ENCODE measurements around the gene TRMT11. TPM values are rescaled to one million over a fixed set of nuclear protein-coding genes. Genes with fewer than 3 reads are reported as not detected.

Gene TRMT11
- total RNA-seq, 1 experiment from 2014 or later: 24.2 TPM

- no peak for TF ChIP-seq CTCF (conservative IDR thresholded peaks at IDR 0.05)
- no peak for TF ChIP-seq EZH2 (IDR thresholded peaks at IDR 0.05; ENCODE audit: low read depth)
Observed at GRCh38 chr6:126066053-126067048, 80.0 kb downstream of the TRMT11 start.

GRCh38 chr6:126067073-126067472 is 80.7 kb downstream of the TRMT11 start:
- Histone ChIP-seq H3K4me2 (no peak overlapping the region), H3K27ac (no peak overlapping the region), H4K20me1 (ENCODE audit: insufficient read depth) (no peaks in the 10 kb centered on the region), H3K4me3 (no peak overlapping the region), H3F3A (ENCODE audit: insufficient read depth, low read depth) (peaks cover 4% of the 10 kb centered on the region; the same call in 1 of the 2 replicates), H3K27me3 (ENCODE audit: insufficient read depth, low read depth) (no peaks in the 10 kb centered on the region), H3K9me2 (ENCODE audit: insufficient read depth) (0 out of 2 replicates have a peak, but pooled peaks cover 3% of the 10 kb centered on the region), H3K4me1 (replicated peaks; ENCODE audit: insufficient read depth) (no peaks in the 10 kb centered on the region), H3K9me3 (ENCODE audit: insufficient read depth, low read depth) (no peaks in the 10 kb centered on the region), H2AFZ (no peak overlapping the region), H3K36me3 (ENCODE audit: low read depth) (0 out of 2 replicates have a peak, but pooled peaks cover 2% of the 10 kb centered on the region), H3K79me2 (ENCODE audit: low read depth) (no peaks in the 10 kb centered on the region)
- ChIA-PET POLR2A (ENCODE audit: unreplicated experiment) (no interaction called here), CTCF (no interaction called here)
- intact Hi-C loops (cut with micrococcal nuclease; ENCODE audit: unreplicated experiment): no loop called here
- TF ChIP-seq EZH2 (IDR thresholded peaks at IDR 0.05; ENCODE audit: low read depth): no peak
- TF ChIP-seq CTCF (conservative IDR thresholded peaks at IDR 0.05): no peak
- no TSS peak for BruUV-seq (replicated peaks)
- no peak for DNase-seq

More at GRCh38 chr6:126066053-126067048, 80.0 kb downstream of the TRMT11 start:
- H3K9me2 ChIP-seq (ENCODE audit: insufficient read depth): 0 out of 2 replicates have a peak, but pooled peaks cover 3% of the 10 kb centered on the region
- no peak overlapping the region for H3K4me2 ChIP-seq
- H3K36me3 ChIP-seq (ENCODE audit: low read depth): 0 out of 2 replicates have a peak, but pooled peaks cover 2% of the 10 kb centered on the region
- POLR2A ChIA-PET (ENCODE audit: unreplicated experiment): interaction anchor here (0.6 to 0.7 kb wide), 2 partner anchors 46 to 1347 kb away, joined by 3 to 5 read pairs; no protein-coding TSS in a partner anchor
- no peak overlapping the region for H2AFZ ChIP-seq
- no peak overlapping the region for H3K27ac ChIP-seq
- no peak for DNase-seq
- no TSS peak for BruUV-seq (replicated peaks)
- no peaks in the 10 kb centered on the region for H4K20me1 ChIP-seq (ENCODE audit: insufficient read depth)
- H3K4me1 ChIP-seq (replicated peaks; ENCODE audit: insufficient read depth): no peaks in the 10 kb centered on the region
- CTCF ChIA-PET: no interaction called here
- H3K27me3 ChIP-seq (ENCODE audit: insufficient read depth, low read depth): no peaks in the 10 kb centered on the region
- intact Hi-C loops (cut with micrococcal nuclease; ENCODE audit: unreplicated experiment): no loop called here
- no peaks in the 10 kb centered on the region for H3K79me2 ChIP-seq (ENCODE audit: low read depth)
- no peak overlapping the region for H3K4me3 ChIP-seq
- H3K9me3 ChIP-seq (ENCODE audit: insufficient read depth, low read depth): no peaks in the 10 kb centered on the region
- peaks cover 4% of the 10 kb centered on the region; the same call in 1 of the 2 replicates for H3F3A ChIP-seq (ENCODE audit: insufficient read depth, low read depth)

- Histone ChIP-seq H3K4me1 (replicated peaks; ENCODE audit: insufficient read depth) (no peaks in the 10 kb centered on the region), H3K9me3 (ENCODE audit: insufficient read depth, low read depth) (no peaks in the 10 kb centered on the region), H3K4me2 (no peak overlapping the region), H4K20me1 (ENCODE audit: insufficient read depth) (no peaks in the 10 kb centered on the region), H3K4me3 (no peak overlapping the region), H2AFZ (no peak overlapping the region), H3K36me3 (ENCODE audit: low read depth) (0 out of 2 replicates have a peak, but pooled peaks cover 2% of the 10 kb centered on the region), H3K27me3 (ENCODE audit: insufficient read depth, low read depth) (no peaks in the 10 kb centered on the region), H3F3A (ENCODE audit: insufficient read depth, low read depth) (peaks cover 4% of the 10 kb centered on the region; the same call in 1 of the 2 replicates), H3K79me2 (ENCODE audit: low read depth) (no peaks in the 10 kb centered on the region), H3K9me2 (ENCODE audit: insufficient read depth) (0 out of 2 replicates have a peak, but pooled peaks cover 3% of the 10 kb centered on the region), H3K27ac (no peak overlapping the region)
- TF ChIP-seq EZH2 (IDR thresholded peaks at IDR 0.05; ENCODE audit: low read depth) (no peak), CTCF (conservative IDR thresholded peaks at IDR 0.05) (no peak)
- ChIA-PET CTCF (no interaction called here), POLR2A (ENCODE audit: unreplicated experiment) (no interaction called here)
- DNase-seq: no peak
- intact Hi-C loops (cut with micrococcal nuclease; ENCODE audit: unreplicated experiment): no loop called here
- BruUV-seq (replicated peaks): no TSS peak
Observed at GRCh38 chr6:126069449-126069848, 83.1 kb downstream of the TRMT11 start.

All from PC-9 (cell line).